H54 (cell line): Measurements from ENCODE around the gene SIM2.

ENCODE experiments used
- DNase-seq: peaks from one replicate; pipeline ENCODE4 v3.0.0; 2011; ENCODE audit warnings: low spot score, mixed read lengths; ENCODE audit not compliant: insufficient read length
- FAIRE-seq: peaks from 3 replicates; lab custom pipeline; 2011; peaks lifted over from hg19 to GRCh38; lab: Jason Lieb, UNC
- POLR2A ChIP-seq: IDR thresholded peaks from 2 replicates; pipeline ENCODE4 v1.6.1; 2011; ENCODE audit warnings: low read depth, mild to moderate bottlenecking, low read length

The SIM2 gene

GRCh38 chr21:36759348-36760083 lies 60.6 kb downstream of the SIM2 start:
- DNase-seq (no peak), FAIRE-seq (no peak)
- TF ChIP-seq POLR2A: no peak

- no peak for TF ChIP-seq POLR2A
- no peak for FAIRE-seq
- no peak for DNase-seq
Observed at GRCh38 chr21:36761685-36762084, 62.8 kb downstream of the SIM2 start.

DNA sequence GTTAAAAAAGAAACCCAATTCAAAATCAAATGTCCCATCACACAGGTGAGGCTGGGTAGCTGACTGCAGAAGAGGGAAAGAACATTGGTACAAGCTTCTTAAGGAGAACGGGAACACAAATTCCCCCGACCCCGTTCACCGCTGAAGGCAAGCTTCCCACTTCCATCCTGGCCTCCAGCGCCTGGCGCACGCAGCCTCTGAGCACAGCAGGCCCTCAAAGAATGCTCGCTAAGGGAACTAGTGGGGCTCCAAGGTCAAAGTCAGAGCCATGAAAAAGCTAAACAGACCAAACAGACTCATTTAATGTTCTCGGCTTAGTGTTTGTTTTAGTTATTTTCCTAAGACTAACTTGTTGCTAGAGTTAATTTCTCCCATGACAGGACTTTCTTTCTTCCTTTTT lies 63.7 kb downstream of the SIM2 start:
- TF ChIP-seq POLR2A: no peak
- FAIRE-seq: no peak
- no peak for DNase-seq

- no peak for TF ChIP-seq POLR2A
- FAIRE-seq (no peak), DNase-seq (no peak)
Observed at GRCh38 chr21:36763305-36763704, 64.4 kb downstream of the SIM2 start.

DNA sequence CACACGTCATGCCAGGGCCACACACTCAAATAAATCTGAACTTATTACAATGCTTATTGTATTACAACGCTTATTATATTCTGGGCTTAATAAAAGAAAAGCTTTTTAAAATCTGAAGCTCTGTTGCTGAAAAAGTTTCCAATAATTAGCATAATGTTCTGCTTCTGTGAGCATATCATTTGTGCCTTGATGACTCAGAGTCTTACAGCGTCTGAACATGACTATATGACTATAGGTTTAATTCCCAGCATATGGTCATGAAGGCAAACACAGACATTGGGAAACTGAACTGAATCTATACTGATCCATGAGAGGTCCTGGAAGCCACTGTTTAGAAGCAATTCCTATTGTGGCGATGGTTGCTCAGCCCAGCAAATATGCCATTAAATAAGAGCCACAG lies 66.3 kb downstream of the SIM2 start:
- no peak for TF ChIP-seq POLR2A

DNA sequence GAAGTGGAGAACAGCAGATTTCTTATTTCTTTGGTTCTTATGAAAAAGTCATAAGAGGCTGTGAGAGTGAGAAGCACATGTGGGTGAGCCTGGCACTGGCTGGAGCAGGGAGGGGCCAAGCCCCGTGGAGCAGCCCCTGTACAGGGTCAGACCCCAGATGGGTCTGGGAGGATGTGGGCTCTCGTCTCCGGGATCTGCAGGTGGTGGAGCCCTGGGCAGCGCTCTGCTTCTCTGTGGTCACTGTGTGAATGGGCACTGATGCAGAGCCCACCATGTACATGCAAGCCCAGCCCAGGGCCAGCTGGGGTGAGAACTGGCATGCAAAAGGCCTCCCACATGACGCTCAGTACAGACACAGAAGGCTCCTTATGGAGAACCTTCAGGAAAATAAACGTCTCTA lies 67.6 kb downstream of the SIM2 start:
- FAIRE-seq (no peak), DNase-seq (no peak)
- no peak for TF ChIP-seq POLR2A

More for the DNA sequence above, 66.3 kb downstream of the SIM2 start:
- DNase-seq: no peak
- FAIRE-seq: no peak

DNA sequence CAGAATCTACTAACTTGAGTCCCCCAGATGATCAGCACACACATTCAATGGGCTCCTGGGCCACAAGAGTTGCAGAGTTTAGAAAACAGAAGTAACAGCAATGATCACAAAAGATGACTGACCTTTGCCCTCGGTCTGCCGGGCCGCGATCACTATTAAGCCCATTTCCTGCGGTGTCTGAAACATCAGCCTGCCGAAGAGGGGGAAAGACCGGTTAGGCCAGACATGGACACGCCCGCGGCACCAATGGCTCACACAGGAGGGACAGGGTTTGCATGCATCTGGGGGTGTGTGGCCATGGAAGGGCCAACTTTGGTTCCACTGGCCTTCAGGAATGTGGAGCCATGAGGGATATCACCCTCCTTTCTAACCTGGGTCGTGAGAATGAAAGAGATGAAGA lies 68.2 kb downstream of the SIM2 start:
- no peak for TF ChIP-seq POLR2A
- FAIRE-seq (no peak), DNase-seq (no peak)

DNA sequence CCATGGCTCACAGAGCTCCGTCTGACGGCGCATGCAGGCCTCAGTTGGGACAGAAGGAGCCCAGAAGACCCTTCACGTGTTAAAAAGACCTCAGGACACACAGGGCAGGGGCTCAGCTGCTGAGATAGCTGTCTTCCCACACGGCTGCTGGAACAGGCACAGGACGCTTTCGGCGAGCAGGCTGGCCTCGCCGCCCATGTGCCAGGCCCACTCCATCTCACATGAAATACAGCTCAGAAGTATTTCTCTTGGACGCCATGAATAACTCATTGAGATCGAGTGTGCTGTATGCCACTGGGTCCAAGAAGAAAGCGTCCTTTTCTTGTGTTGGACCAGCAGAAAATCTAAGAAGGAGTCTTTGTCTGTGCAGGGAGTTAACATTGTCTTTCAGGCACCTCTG lies 69.6 kb downstream of the SIM2 start:
- no peak for TF ChIP-seq POLR2A
- FAIRE-seq: no peak
- no peak for DNase-seq

- FAIRE-seq: no peak
- no peak for DNase-seq
- no peak for TF ChIP-seq POLR2A
Observed at GRCh38 chr21:36769051-36769839, 70.3 kb downstream of the SIM2 start.

DNA sequence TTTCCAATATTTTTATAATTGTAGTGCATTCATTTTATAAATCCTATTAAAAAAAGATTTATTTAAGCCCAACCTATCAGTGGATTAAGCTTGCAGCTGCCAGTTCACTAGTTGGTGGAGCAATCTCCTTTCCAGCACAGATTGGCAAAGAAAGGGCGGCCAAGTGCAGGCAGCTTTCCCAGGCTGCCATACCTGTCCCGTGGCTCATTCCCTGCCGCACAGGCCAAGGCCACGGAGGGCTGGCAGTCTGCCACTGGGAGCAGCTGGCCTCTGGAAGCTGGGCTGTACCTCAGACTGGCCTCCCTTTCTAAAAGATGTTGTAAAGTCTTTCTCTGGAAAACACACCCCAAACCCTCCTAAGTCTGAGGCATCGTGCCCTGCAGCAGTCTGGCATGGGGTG lies 74.2 kb downstream of the SIM2 start:
- peak; percentile 62 for DNase-seq

DNA sequence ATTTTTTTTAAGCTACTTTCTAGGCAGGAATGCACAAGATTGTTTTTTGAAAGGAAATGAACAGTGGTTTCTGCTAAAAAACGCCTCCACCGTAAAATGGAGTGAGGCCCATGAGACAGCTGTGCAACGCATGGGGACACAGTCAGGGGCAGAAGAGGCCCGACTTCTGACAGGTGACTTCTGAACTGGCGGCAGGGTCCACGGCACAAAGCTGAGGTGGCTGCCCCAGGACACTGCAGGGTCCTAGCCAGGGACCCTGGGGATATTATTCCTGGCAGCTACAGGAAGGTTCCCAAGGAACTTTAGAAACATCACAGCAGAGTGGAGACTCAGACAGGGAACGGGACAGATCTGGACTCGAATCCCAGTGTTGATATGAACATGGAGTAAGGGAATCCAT lies 75.1 kb downstream of the SIM2 start:
- FAIRE-seq (no peak), DNase-seq (no peak)
- TF ChIP-seq POLR2A: no peak

More for the DNA sequence above, 74.2 kb downstream of the SIM2 start:
- no peak for FAIRE-seq
- no peak for TF ChIP-seq POLR2A

DNA sequence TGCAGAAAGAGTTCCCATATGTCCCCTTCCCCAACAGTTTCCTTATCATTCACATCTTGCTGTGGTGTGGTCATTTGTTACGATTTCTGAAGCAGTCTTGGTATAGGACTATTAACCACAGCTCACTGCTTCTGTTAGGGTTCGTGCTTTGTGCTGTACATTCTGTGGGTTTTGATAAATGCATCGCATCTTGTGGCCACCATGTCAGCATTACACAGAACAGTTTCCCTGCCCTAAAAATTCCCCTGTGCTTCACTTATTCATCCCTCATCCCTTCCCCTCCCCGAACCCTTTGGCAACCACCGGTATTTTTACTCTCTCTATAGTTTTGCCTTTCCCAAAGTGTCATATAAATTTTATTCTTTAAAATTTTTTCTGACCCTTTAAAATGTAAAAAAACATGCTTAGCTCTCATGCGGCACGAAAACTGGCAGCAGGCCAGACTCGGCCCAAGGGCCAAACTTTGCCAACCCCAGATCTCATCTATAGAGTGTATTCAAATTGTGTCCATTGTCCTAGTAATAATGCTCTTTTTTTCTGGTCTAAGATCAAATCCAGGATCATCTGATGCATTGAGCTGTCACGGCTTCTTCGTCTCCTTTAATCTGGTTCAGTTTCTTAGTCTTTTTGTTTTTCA lies 78.2 kb downstream of the SIM2 start:
- no peak for FAIRE-seq
- DNase-seq: no peak
- no peak for TF ChIP-seq POLR2A

- DNase-seq (no peak), FAIRE-seq (no peak)
- no peak for TF ChIP-seq POLR2A
Observed at GRCh38 chr21:36780861-36781260, 81.9 kb downstream of the SIM2 start.
